Uterus (tissue), 2 donors: Measurements from ENCODE around the gene PLXND1.

Source experiments
- POLR2A ChIP-seq, 2 donors: fragments of 450-650 bp; IDR thresholded peaks; one replicate each; pipeline ENCODE4 v1.6.1; 2016; ENCODE audit warnings: antibody characterized with exemption in 2 of 2, mild to moderate bottlenecking in 1 of 2, moderate library complexity in 1 of 2
- TF ChIP-seq, protein P1 (sequence below), 4 experiments: fragments of 200-600 bp in 2 of 4; fragments of 450-650 bp in 2 of 4; sonication (generic) in 2 of 4; IDR thresholded peaks; one replicate each; pipeline ENCODE4 v1.5.1; 2016 to 2019; ENCODE audit warnings: antibody characterized with exemption in 4 of 4, mild to moderate bottlenecking in 2 of 4, moderate library complexity in 1 of 4

DNA sequence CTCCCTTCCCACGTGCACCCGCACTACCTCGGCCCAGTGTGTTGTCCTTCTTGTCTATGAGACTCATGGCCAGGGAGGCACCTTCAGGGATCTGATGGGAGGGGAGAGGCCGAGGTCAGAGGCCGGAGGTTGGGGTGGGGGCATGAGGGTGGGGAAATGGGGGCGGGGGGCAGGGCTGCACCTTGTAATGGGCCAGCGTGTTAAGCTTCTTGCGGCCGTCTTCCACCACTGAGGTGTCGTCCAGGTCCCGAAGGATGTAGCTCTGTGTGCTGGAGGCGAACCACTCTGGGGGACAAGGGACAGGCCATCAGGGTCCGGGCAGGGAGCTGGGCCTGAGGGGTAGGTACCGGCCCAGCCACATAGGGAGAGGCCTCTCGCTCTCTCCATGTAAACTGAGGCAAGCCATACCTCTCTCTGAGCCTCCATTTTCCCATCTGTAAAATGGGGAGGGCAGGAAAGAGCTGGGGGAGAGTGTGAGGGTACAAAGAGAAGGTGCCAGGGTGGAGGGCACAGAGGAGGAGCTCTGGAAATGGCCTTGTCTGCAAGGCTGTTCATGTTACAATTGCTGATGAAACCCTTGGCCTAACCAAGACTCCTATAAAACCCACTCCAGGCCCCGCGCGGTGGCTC lies 44.7 kb downstream of the PLXND1 start:
- TF ChIP-seq, protein P1, sequence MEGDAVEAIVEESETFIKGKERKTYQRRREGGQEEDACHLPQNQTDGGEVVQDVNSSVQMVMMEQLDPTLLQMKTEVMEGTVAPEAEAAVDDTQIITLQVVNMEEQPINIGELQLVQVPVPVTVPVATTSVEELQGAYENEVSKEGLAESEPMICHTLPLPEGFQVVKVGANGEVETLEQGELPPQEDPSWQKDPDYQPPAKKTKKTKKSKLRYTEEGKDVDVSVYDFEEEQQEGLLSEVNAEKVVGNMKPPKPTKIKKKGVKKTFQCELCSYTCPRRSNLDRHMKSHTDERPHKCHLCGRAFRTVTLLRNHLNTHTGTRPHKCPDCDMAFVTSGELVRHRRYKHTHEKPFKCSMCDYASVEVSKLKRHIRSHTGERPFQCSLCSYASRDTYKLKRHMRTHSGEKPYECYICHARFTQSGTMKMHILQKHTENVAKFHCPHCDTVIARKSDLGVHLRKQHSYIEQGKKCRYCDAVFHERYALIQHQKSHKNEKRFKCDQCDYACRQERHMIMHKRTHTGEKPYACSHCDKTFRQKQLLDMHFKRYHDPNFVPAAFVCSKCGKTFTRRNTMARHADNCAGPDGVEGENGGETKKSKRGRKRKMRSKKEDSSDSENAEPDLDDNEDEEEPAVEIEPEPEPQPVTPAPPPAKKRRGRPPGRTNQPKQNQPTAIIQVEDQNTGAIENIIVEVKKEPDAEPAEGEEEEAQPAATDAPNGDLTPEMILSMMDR (IDR thresholded peaks at IDR 0.05) = no peak
- TF ChIP-seq POLR2A (IDR thresholded peaks at IDR 0.05) = no peak
